Forelimb muscle (tissue), 1 donor: ENCODE measurements around the gene LRRK2. TPM values are rescaled to one million over a fixed set of nuclear protein-coding genes. Genes with fewer than 3 reads are reported as not detected.
"Not testable (repeated sequence)": the region's sequence is repeated elsewhere in the genome, so short reads cannot be mapped to it uniquely, and the experiment has no call there.

Source experiments
- DNase-seq: peaks from one replicate; pipeline ENCODE4 v3.0.0-alpha.2; 2013; ENCODE audit warnings: low read depth
- polyA plus RNA-seq: library from polyadenylated mRNA; unstranded; fragments of 120-200 nt; gene quantifications from one replicate; pipeline ENCODE4 v1.2.1, GENCODE V29; 2013; ENCODE audit not compliant: insufficient read length

LRRK2 gene
- polyA plus RNA-seq, result 4.5 TPM

- no peak for DNase-seq
Measured at GRCh38 chr12:40224439-40225291, at the start of gene LRRK2. Gene LRRK2, plus strand, starts transcription at chr12:40224997. Its CDS starts 135 bp downstream, at chr12:40225132.

- DNase-seq, result no peak
Measured at GRCh38 chr12:40175045-40175444, 49.8 kb upstream of the LRRK2 start.

GRCh38 chr12:40175489-40175888, 49.3 kb upstream of the LRRK2 start:
- DNase-seq, result no peak

- DNase-seq, result no peak
Measured at GRCh38 chr12:40178701-40179100, 46.1 kb upstream of the LRRK2 start.

- no peak for DNase-seq
Measured at GRCh38 chr12:40181490-40181889, 43.3 kb upstream of the LRRK2 start.

GRCh38 chr12:40183715-40184114, 41.1 kb upstream of the LRRK2 start:
- no peak for DNase-seq

- no peak for DNase-seq
Measured at GRCh38 chr12:40184493-40185302, 40.1 kb upstream of the LRRK2 start.

- DNase-seq, result no peak
Measured at GRCh38 chr12:40185303-40185693, 39.5 kb upstream of the LRRK2 start.

GRCh38 chr12:40188558-40189320, 36.1 kb upstream of the LRRK2 start:
- no peak for DNase-seq

GRCh38 chr12:40192704-40193255, 32.0 kb upstream of the LRRK2 start:
- DNase-seq, result no peak

GRCh38 chr12:40194846-40195245, 30.0 kb upstream of the LRRK2 start:
- DNase-seq, result no peak

GRCh38 chr12:40197590-40197989, 27.2 kb upstream of the LRRK2 start:
- DNase-seq, result no peak

GRCh38 chr12:40198601-40199000, 26.2 kb upstream of the LRRK2 start:
- no peak for DNase-seq

- DNase-seq, result no peak
Measured at GRCh38 chr12:40202095-40203059, 22.4 kb upstream of the LRRK2 start.

GRCh38 chr12:40203060-40203430, 21.8 kb upstream of the LRRK2 start:
- no peak for DNase-seq

- no peak for DNase-seq
Measured at GRCh38 chr12:40204337-40204736, 20.5 kb upstream of the LRRK2 start.

GRCh38 chr12:40207551-40207950, 17.2 kb upstream of the LRRK2 start:
- DNase-seq, result no peak

- no peak for DNase-seq
Measured at GRCh38 chr12:40208707-40209446, 15.9 kb upstream of the LRRK2 start.

- DNase-seq, result no peak
Measured at GRCh38 chr12:40209886-40210285, 14.9 kb upstream of the LRRK2 start.

GRCh38 chr12:40211186-40211585, 13.6 kb upstream of the LRRK2 start:
- not testable (repeated sequence) for DNase-seq
